BLaER1 treated with 17β-estradiol and CSF1 and Interleukin-3, amounts not matched to agents 10 nM and 100 nM (cell line): ENCODE measurements around the gene SELENOO.

Source experiments
- H3K27ac ChIP-seq, 11 experiments: shearing (Covaris generic); formaldehyde crosslinking; 2 replicates each; pipeline ENCODE4 v1.8.1; 2022
- H3K27me3 ChIP-seq, 11 experiments: shearing (Covaris generic); formaldehyde crosslinking; 2 replicates each; pipeline ENCODE4 v1.8.1; 2022
- H3K36me3 ChIP-seq, 11 experiments: shearing (Covaris generic); formaldehyde crosslinking; 2 replicates each; pipeline ENCODE4 v1.8.1; 2022
- H3K4me1 ChIP-seq, 10 experiments: shearing (Covaris generic); formaldehyde crosslinking; 2 replicates each; pipeline ENCODE4 v1.8.1; 2022
- H3K4me2 ChIP-seq, 11 experiments: shearing (Covaris generic); formaldehyde crosslinking; 2 replicates each; pipeline ENCODE4 v1.8.1; 2022
- H3K4me3 ChIP-seq, 10 experiments: shearing (Covaris generic); formaldehyde crosslinking; 2 replicates each; pipeline ENCODE4 v1.8.1; 2022
- H3K9ac ChIP-seq, 11 experiments: shearing (Covaris generic); formaldehyde crosslinking; 2 replicates each; pipeline ENCODE4 v1.8.1; 2022
- H3K9me3 ChIP-seq, 11 experiments: shearing (Covaris generic); formaldehyde crosslinking; replicated peaks in 1 of 11; 2 replicates each; pipeline ENCODE4 v1.8.1; 2022
- H4K20me1 ChIP-seq, 11 experiments: shearing (Covaris generic); formaldehyde crosslinking; 2 replicates each; pipeline ENCODE4 v1.8.1; 2022
- Cebpa-rat ChIP-seq, 11 experiments: shearing (Covaris generic); IDR thresholded peaks; 2 replicates each; pipeline ENCODE4 v1.8.1; 2022

The SELENOO gene

DNA sequence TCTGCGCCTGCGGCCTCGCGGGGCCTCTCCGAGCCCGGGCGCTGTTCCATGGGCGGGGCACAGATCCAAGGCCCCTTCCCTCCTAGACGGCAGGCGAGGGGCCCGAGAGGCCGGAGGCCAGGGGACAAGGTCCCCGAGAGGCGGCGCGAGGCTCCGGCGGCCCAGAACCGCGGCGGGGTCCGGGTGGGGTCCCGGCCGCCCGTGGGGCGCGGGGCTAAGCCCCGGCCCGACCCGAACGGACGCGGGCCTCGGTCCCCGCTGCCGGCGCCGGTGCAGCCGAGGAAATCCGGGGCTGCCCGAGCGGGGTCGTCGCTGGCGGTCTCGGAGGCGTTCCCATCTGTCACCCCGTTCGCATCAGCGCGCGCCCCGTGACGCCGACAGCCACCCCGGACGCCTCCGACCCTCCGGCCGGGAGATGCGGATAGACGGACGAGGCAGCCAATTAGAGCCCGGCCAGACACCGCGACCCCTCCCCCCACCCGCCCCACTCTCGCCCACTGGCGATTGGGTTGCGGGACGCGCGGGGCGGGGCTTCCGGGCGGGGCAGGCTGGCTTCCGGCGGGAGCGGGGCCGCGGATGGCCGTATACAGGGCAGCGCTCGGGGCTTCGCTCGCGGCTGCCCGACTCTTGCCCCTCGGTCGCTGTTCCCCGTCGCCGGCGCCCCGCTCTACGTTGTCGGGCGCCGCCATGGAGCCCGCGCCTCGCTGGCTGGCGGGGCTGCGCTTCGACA lies at the start of gene SELENOO:
Gene SELENOO (plus strand): TSS at position 551 of the 730 bp plus-strand sequence. CDS start 26 bp downstream, at position 577.
- H3K36me3 ChIP-seq: peaks cover 34 to 66% (median 49%) of the 10 kb centered on the region in 11 experiments
- TF ChIP-seq Cebpa-rat (IDR thresholded peaks at IDR 0.05): no peak

DNA sequence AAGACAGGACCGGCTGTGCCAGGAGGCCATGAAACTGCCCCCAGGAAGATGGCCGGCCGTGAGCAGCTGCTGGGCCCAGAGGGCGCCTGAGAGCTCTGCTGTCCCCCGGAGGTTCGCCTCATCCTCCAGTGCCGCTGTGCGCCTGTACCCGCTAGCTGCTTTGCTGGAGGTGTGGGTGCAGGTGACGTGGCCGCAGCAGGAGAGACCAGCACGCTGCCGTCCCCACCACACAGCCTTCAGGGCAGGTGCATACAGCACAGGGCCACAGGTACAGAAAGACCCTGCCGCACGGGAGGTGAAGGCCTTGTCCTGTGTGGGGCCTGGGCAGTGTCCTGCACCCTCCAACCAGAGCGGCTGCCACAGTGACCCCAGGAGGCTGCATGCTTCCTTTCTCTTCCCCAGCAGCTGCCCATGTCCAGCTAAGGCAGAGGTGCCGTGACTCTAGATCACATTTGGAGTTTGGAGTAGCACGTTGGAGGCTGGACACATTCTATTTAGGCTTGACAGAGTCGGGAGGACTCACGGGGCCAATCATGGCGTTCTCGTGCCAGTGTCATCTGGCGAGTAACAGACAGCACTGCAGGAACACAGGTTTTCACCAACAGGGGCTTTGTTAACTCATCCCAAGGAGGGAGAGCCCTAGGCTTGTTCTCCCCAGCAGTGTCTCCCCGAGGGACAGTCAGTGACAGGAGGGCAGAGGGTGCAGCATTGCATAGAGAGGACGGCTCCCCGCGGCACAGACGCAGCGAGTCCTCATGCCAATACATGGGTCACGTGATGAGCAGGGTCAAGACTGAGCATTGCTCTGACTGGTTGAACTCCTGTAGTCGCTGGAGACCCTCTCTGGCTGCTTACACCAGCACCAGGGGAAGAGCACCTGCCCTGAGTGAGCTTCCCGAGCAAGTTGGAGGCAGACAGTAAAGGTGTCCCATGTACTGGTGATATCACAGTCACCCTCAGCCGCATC lies 49.0 kb upstream of the SELENOO start:
- no peak for TF ChIP-seq Cebpa-rat (IDR thresholded peaks at IDR 0.05)
- Histone ChIP-seq H3K9me3 (no peaks in the 10 kb centered on the region), H3K9ac (0 out of 22 replicates have a peak overlapping the region, but pooled peaks of 1 of the 11 experiments have one; percentile 18), H3K4me1 (peaks cover 3 to 39% (median 18%) of the 10 kb centered on the region in 10 experiments; a peak in 14 of 20 replicates), H3K36me3 (no peaks in the 10 kb centered on the region), H3K27ac (no peak overlapping the region), H3K27me3 (no peaks in the 10 kb centered on the region), H3K4me3 (no peak overlapping the region), H3K4me2 (peak overlapping the region in 1 of 11 experiments; percentile 2; a peak in 1 of 22 replicates), H4K20me1 (peaks cover 0 to 23% (median 0%) of the 10 kb centered on the region in 11 experiments; a peak in 2 of 22 replicates)

More for the DNA sequence above, at the start of gene SELENOO:
- Histone ChIP-seq H3K4me2 (peak within 1 kb of the TSS; percentile 96 to 100 (median 99)), H3K9me3 (peaks cover 0 to 7% (median 0%) of the 10 kb centered on the region in 11 experiments; a peak in 5 of 22 replicates), H3K4me3 (peak within 1 kb of the TSS; percentile 92 to 99 (median 95)), H3K9ac (peak within 1 kb of the TSS; percentile 87 to 95 (median 94)), H4K20me1 (peaks cover 65 to 94% (median 83%) of the 10 kb centered on the region in 11 experiments; a peak in 21 of 22 replicates), H3K27ac (peak within 1 kb of the TSS; percentile 71 to 92 (median 88)), H3K27me3 (peaks cover 0 to 14% (median 0%) of the 10 kb centered on the region in 11 experiments; a peak in 6 of 22 replicates), H3K4me1 (peaks cover 45 to 89% (median 80%) of the 10 kb centered on the region in 10 experiments)

- Histone ChIP-seq H3K4me1 (peaks cover 3 to 29% (median 10%) of the 10 kb centered on the region in 10 experiments; a peak in 13 of 20 replicates), H3K36me3 (no peaks in the 10 kb centered on the region), H3K9me3 (no peaks in the 10 kb centered on the region), H3K27ac (no peak overlapping the region), H3K4me3 (no peak overlapping the region), H3K4me2 (no peak overlapping the region), H3K27me3 (no peaks in the 10 kb centered on the region), H3K9ac (no peak overlapping the region), H4K20me1 (peaks cover 0 to 15% (median 0%) of the 10 kb centered on the region in 11 experiments; a peak in 2 of 22 replicates)
- no peak for TF ChIP-seq Cebpa-rat (IDR thresholded peaks at IDR 0.05)
Observed at GRCh38 chr22:50153056-50153755, 47.6 kb upstream of the SELENOO start.

DNA sequence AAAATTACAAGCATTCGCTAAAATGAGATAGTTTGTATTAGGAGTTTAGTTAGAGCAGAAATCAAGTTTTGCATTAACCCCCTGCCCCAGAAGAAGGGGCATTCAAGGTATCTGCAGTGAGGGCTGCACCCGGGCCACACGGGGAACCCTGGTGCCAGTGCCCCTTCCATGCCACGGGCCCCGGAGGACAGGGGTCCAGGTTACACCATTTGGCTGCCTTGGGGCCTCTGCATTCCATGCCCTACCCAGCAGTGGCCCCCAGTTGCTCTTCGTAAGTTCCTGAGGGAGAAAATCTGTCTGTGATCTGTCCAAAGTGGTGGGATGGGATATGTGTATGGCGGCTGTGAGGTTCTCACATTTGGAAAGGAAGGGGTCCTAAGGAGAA lies 47.1 kb upstream of the SELENOO start:
- no peaks in the 10 kb centered on the region for H3K27me3 ChIP-seq
- no peak overlapping the region for H3K4me3 ChIP-seq
- H3K4me1 ChIP-seq: peaks cover 3 to 27% (median 9%) of the 10 kb centered on the region in 10 experiments; a peak in 13 of 20 replicates
- no peak overlapping the region for H3K9ac ChIP-seq
- H3K9me3 ChIP-seq: no peaks in the 10 kb centered on the region
- no peak overlapping the region for H3K4me2 ChIP-seq
- H3K36me3 ChIP-seq: no peaks in the 10 kb centered on the region
- H3K27ac ChIP-seq: no peak overlapping the region
- TF ChIP-seq Cebpa-rat (IDR thresholded peaks at IDR 0.05): no peak
- peaks cover 0 to 13% (median 0%) of the 10 kb centered on the region in 11 experiments; a peak in 1 of 22 replicates for H4K20me1 ChIP-seq

GRCh38 chr22:50157709-50158375 lies 43.0 kb upstream of the SELENOO start:
- no peaks in the 10 kb centered on the region for H3K9me3 ChIP-seq
- peaks cover 0 to 12% (median 11%) of the 10 kb centered on the region in 10 experiments; a peak in 13 of 20 replicates for H3K4me1 ChIP-seq
- H4K20me1 ChIP-seq: peaks cover 0 to 4% (median 0%) of the 10 kb centered on the region in 11 experiments; a peak in 2 of 22 replicates
- TF ChIP-seq Cebpa-rat (IDR thresholded peaks at IDR 0.05): no peak
- H3K27ac ChIP-seq: no peak overlapping the region
- H3K27me3 ChIP-seq: no peaks in the 10 kb centered on the region
- no peak overlapping the region for H3K4me3 ChIP-seq
- H3K36me3 ChIP-seq: no peaks in the 10 kb centered on the region
- H3K4me2 ChIP-seq: no peak overlapping the region
- no peak overlapping the region for H3K9ac ChIP-seq

DNA sequence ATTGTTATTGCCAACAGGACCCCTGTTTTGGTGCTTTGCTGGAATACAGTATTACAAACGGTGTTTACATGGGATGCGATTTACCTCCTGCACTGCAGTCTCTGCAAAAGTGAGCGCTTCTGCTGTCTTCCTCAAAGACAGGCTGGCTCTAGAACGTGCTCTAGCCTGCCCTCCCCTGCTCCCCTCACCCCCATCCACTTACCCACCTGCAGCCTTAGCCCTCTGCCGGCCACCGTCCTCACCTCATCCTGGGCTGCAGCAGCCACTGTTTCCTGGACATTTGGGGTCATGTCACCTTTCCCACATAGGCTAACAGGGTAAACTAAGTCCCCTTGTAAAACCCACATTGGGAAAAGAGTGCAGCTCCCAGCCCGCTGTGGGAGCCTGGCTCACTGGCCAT lies 39.9 kb upstream of the SELENOO start:
- TF ChIP-seq Cebpa-rat (IDR thresholded peaks at IDR 0.05): no peak
- peaks cover 0 to 17% (median 13%) of the 10 kb centered on the region in 10 experiments; a peak in 13 of 20 replicates for H3K4me1 ChIP-seq
- peaks cover 0 to 5% (median 0%) of the 10 kb centered on the region in 11 experiments; a peak in 7 of 22 replicates for H3K9me3 ChIP-seq
- peaks cover 0 to 4% (median 0%) of the 10 kb centered on the region in 11 experiments; a peak in 2 of 22 replicates for H4K20me1 ChIP-seq
- H3K4me3 ChIP-seq: no peak overlapping the region
- no peak overlapping the region for H3K27ac ChIP-seq
- H3K36me3 ChIP-seq: no peaks in the 10 kb centered on the region
- H3K9ac ChIP-seq: no peak overlapping the region
- no peaks in the 10 kb centered on the region for H3K27me3 ChIP-seq
- no peak overlapping the region for H3K4me2 ChIP-seq

DNA sequence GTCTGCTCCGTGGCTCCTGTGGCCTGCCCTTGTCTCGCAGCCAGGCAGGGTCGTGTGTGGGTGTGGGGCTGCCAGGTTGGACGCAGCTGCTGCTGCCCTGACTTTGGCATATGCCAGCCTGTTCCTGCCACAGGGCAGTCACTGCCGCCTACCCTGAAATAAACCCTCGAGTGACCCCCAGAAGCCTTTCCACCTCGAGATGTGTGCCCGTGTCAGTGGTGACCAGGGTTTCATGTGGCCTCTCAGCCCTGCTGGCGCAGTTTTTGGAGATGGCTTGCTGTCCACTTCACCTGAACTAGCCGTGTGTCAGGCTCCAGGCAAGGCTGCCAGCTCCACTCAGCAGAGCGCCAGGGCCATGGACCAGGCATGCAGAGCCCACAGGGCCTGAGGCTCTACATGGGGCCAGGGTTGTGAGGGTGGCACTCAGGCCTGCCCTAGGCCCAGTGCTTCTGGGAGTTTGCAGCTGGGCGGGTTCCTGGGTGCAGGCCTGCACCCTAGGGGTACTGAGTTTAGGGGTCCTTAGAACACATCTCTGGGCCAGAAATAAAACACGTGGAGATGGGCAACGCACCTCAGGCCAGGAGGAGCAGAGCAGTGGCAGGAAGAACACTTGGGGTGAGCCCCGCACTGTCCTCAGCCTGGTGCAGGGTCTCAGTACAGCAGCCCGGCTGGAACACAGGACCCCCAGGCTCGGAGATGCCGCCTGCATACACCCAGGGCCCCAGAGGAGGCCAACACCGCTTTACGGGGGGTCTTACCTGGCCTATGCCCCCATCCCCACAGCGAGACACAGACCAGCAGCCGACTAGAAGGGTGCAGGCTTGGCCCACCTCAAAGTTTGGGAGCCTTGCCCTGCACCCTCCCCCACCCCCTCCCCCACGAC lies 39.1 kb upstream of the SELENOO start:
- H3K4me3 ChIP-seq: no peak overlapping the region
- peak overlapping the region in 5 of 11 experiments; percentile 38 to 60 (median 53); a peak in 7 of 22 replicates for H3K4me2 ChIP-seq
- H3K27me3 ChIP-seq: peaks cover 0 to under 1% (median 0%) of the 10 kb centered on the region in 11 experiments; a peak in 1 of 22 replicates
- no peaks in the 10 kb centered on the region for H3K36me3 ChIP-seq
- H3K4me1 ChIP-seq: peaks cover 0 to 17% (median 13%) of the 10 kb centered on the region in 10 experiments; a peak in 13 of 20 replicates
- H3K9me3 ChIP-seq: peaks cover 0 to 13% (median 0%) of the 10 kb centered on the region in 11 experiments; a peak in 11 of 22 replicates
- no peak for TF ChIP-seq Cebpa-rat (IDR thresholded peaks at IDR 0.05)
- no peak overlapping the region for H3K9ac ChIP-seq
- no peak overlapping the region for H3K27ac ChIP-seq
- peaks cover 0 to 4% (median 0%) of the 10 kb centered on the region in 11 experiments; a peak in 2 of 22 replicates for H4K20me1 ChIP-seq
